Suprapubic skin (tissue), 4 donors: ENCODE data around the gene PAQR8.

Experiments used
- EP300 ChIP-seq: sonication (generic); formaldehyde crosslinking; IDR thresholded peaks from one replicate; pipeline ENCODE4 v1.6.1; 2017; ENCODE audit warnings: antibody characterized with exemption
- POLR2AphosphoS5 ChIP-seq, 3 donors: sonication (generic); formaldehyde crosslinking; IDR thresholded peaks; one replicate each; pipeline ENCODE4 v1.6.1; 2017; ENCODE audit warnings: antibody characterized with exemption in 3 of 3

DNA sequence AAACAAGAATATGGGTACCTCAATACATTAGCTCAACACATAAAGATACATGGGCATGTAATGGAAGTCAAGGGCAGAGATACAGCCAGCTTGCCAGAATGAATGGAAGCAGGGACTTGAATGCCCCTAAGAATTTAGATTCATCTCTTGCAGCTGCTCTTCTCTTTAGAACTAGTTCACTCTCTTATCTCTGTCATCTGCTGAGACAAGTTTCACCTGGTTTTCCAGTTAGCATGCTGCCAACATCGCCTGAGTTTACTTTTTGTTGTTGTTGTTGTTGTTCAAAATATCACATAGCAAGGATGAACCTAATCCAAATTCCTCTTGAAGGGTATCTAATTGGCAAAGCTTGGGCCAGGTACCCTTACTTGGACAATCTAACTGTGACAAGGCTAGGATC is 14.1 kb upstream of the PAQR8 start:
- TF ChIP-seq POLR2AphosphoS5 (IDR thresholded peaks at IDR 0.05) (no peak), EP300 (no peak)
